HG02588 (cell line): ENCODE measurements around the gene TECPR1.

Experiments used
- ATAC-seq: cut with Tn5 transposase; IDR thresholded peaks from one replicate; pipeline ENCODE4 v1.9.1; 2021; ENCODE audit warnings: mild to moderate bottlenecking, moderate library complexity; ENCODE audit not compliant: unreplicated experiment

The TECPR1 gene

DNA sequence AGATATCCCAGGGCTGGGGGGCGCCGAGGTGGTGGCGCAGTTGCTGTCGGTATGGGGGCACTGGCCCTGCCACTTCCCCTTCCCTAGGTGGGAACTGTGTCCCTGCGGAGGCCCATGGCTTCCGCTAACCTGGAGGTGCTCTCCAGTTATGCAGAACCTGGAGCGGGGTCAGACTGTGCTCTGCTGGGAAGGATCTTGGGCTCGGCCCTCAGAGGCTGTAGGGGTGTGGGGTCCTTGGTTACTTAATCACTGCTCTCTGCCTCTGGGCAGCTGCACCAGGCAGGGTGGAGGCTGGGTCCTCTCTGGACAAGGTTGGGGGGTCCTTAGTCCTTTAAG lies 31.8 kb upstream of the TECPR1 start:
- ATAC-seq, result no peak

DNA sequence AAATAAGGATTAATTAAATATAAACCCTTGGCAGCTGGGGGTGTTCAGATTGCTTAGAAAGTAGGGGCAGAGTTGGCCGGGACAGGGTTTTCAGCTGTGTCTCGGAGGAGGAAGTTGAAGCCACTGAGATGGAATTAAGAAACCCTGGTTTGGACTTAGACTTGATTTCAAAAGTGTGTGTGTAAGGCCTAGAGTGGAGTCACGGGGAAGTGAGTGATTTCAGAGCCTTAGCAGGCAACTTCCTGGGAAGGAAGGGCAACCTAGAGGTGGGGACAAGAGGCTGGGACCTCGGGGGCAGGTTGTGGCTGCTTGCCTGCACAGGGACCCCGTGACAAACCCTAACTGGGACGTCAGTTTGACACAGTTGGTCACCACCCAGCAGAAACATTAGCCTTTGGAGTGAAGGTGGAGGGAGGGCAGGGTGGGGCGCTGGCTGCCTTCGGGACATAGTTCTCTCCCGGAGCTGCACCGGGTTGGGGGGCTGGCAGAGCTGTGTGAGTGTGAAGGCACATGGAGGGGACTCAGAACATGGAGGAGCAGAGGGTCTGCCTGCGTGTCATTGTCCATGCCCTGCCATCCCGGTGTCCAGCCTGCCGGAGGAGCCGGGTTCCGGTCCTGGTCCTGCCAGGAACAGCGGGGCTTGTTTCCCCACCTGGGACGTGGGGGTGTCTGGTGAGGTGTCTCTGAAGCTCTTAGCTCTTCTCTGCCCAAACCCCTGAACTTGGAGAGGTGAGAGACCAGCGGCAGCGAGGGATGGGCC lies 31.3 kb upstream of the TECPR1 start:
- ATAC-seq, result no peak

DNA sequence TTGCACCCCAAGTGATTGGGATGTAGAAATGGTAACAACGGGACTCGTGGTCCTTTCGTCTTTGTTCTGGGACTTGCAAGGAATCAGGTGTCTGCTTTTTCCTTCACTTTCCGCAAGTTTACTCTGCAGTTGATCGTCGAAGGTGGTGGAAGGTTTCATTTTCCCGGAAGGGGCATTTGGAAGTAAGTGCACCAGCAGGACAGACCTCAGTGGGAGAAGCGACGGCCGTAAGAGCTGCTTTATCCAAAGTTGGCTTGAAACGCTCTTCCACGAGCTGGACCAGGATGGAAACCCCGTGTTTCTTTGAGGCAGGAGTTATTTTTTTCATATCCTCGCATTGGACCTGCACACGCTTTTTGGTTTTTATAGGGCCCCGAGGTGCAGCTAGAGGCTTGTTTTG lies 30.7 kb upstream of the TECPR1 start:
- no peak for ATAC-seq

DNA sequence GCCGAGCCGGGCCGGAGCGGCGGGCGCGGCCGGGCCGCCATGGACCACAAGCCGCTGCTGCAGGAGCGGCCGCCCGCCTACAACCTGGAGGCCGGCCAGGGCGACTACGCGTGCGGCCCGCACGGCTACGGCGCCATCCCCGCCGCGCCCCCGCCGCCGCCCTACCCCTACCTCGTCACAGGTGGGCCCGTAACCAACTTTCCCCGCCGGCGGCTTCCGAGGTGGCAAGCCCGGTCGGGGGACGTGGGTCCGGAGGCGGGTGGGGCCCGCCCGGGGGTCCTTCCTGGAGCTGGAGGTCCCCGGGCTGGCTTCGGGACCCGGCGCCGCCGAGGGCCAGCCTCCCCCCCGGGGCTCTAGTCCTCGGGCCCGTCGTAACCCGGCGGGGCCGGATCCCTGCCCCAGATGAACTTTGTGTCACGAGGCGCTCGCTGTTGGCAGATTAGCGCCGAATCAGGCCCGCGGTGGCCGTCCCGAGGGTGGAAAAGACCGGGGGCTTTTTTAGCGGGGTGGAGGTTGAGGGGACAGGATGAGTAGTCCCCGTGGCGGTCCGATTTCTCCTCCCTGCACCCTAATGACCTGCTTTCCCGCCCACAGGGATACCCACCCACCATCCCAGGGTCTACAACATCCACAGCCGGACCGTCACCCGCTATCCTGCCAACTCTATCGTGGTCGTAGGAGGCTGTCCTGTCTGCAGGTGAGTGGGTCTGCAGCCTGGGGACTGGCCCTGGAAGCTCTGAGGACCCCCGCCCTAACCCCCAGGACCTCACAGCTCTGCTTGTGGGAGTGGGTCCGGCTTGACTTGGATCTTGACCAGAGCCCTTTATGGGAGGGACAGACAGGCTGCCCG lies 29.9 kb upstream of the TECPR1 start:
- ATAC-seq, result peak; percentile 31

DNA sequence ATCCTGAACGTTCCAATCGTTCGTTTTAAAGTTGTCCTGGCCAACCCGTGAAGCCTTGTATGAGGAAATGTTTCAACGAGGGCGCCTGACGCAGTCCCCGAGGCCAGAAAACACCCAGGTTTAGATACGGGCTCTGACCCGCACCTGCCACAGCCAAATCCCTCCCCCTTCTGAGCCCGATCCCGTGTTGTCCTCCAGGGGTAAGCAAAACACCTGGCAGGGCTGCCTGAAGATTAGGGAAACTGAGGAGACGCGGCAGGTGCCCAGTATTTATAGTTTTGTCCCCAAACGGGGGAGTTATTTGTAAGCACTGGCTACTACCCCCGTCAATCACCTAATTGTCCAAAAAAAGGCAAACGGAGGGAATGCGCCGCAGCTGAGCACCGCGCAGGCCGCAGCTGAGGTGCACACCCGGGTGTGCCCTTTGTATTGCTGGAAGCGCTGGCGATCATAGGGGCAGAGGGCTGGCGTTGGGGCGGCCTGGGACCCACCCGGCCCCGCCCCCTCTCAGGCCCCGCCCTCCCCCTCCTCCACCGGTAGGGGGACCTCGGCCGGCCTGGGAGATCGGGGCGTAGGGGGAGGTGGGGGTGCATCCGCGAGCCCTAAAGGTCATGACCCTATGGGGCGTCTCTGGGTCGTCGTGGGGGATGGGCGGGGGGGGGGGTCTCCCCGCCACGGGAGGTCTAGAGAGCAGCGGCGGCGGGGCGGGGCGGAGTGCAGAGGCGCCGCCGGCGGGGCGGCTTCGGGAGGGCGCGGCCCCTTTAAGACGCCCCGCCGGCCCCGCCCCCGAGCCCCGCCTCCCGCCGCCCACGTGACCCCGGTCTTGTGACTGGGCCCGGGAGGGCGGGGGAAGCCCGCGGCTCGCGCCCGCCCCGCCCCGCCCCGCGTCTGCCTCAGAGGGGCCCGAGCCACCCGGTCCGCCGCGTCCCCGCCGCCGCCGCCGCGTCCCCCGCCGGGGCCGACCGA lies 29.0 kb upstream of the TECPR1 start, which contains the start of gene BRI3:
TSS of gene BRI3 (plus strand) at position 896 of the 966 bp plus-strand sequence. CDS start 110 bp downstream, outside the sequence.
- peak; percentile 75 for ATAC-seq

DNA sequence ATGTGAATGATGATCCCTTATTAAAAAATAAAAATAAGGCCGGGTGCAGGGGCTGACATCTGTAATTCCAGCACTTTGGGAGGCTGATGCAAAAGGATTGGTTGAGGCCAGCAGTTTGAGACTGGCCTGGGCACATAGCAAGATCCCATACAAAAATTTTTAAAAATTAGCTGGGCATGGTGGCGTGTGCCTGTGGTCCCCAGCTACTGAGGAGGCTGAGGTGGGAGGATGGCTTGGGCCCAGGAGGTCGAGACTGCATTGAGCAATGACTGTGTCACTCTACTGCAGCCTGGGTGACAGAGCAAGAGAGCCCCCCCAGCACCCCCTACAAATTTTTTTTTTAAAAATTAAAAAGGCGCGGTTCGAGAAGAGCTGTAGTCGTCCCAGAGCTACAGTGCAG lies 28.3 kb upstream of the TECPR1 start:
- no peak for ATAC-seq

DNA sequence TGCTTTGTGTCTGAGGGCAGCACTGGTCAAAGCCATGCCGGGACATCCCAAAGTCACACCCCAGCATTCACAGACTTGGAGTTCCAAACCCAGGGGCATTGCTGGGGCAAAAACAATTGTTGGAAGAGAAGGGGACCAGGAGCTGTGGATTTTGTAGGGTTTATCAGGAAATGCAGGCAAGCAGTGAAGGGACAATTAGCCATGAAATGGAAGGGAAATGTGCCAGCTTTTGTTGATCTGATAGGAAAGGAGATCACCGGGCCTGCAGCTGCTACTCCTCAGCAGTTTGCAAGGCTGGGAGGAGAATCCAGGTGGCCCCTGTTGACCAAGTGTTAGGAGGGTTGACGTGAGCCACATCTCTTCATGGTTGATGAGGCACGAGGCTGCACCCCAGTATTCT lies 26.9 kb upstream of the TECPR1 start:
- ATAC-seq, result no peak

DNA sequence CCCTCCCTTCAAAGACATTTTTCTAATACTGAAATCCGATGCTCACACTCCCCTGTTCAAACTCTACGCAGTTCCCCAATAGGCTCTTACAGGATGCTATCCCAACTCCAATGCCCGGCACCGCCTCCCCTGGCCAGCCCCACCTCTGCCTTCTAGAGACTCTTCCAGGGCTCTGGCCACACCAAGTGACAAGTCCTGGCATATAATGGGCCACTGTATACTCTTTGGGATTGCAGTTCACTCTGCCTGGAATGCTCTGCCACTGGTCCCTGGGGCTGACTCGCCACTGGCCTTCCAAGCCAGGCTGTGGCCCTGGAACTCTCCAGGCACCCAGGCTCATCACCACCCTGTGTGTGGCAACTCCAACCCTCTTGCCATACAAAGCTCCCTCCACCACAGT lies 26.4 kb upstream of the TECPR1 start:
- ATAC-seq, result no peak

DNA sequence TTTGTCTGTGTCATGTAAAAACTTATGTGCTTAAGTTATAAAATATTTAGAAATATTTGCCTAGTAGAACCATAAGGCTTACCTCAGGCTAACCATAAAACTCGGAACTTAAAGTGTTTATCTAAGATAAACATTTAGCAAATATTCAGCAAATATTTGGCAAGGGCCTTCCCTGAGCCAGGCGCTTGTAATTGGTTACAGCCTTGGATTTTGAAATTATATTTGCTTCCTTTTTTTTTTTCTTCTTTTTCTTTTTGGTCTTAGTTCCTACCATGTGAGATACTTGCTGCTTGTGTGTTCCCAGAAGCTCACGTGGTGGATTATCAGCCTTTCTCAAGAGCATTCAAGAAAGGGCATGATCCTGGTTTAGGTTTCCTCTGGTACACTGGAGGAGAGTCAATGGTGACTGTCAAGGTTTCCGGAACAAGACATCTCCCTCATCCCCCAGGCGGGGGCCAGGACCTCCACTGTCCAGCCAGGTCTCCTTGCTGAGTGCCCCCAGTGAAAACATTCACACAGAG lies 24.3 kb upstream of the TECPR1 start:
- ATAC-seq, result no peak

DNA sequence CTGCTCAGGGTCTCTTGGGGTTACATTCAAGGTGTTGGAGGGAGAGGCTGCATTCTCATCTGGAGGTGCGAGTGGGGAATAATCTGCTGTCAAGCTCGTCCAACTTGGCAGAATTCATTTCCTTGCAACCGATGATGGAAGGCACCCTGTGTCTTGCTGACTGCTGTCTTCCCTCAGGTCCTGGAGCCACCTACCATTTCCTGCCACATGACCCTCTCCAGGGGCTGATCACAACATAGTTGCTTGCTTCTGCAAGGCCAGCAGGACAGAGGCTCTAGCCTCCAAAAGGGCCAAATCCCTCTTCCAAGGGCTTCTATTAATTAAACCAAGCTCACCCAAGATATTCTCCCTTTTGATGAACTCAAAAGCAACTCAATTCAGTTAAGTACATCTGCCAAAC lies 15.3 kb upstream of the TECPR1 start:
- no peak for ATAC-seq

DNA sequence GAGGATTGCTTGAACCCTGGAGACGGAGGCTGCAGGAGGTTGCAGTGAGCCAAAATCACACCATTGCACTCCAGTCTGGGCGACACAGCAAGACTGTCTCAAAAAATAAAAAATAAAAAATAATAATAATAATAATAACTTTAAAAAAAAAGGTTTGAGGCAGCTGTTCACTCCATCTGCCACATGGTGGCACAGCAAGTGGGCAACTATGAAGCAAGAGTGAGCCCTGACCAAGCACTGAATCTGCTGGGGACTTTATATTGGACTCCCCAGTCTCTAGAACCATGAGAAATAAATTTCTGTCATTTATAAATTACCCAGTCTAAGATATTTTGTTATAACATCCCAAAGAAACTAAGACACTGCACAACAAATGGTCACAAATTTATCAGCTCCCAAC lies 14.8 kb upstream of the TECPR1 start:
- no peak for ATAC-seq

DNA sequence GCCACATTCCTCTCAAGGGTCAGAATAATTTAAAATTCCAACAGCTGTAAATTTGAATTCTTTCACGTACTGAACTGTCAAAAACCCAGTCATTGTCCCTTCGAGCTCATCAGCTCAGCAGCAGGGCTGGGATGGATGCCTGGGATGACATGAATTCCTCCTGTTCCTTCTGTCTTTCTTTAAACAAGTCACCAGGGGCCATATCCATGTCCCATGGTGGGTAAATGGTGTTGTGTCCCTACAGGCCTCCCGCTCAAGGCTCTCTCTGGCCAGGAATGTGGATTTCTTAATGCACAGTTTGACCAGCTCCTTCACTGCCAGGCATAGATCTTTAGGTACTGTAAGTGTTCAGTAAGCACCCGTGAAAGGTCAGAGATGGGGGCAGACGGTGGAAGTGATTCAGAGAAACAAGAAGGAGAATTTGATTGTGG lies 13.8 kb upstream of the TECPR1 start:
- no peak for ATAC-seq

DNA sequence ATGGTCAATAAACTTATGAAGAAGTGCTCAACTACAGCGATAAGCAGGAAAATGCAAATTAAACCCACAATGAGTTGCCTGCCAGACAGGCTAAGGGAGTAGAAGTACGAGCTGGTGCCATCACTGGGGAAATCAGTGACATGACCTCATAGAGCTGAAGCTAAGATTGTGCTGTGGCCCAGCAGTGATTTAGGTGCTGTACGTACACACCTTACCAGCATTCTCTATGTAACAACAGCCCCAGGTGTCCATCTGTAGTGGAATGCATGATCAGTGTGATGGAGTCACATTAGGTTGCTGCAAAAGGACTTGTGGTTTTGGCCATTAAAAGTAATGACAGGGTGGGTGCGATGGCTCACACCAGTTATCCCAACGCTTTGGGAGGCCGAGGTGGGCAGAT lies 5.7 kb upstream of the TECPR1 start:
- ATAC-seq, result no peak

DNA sequence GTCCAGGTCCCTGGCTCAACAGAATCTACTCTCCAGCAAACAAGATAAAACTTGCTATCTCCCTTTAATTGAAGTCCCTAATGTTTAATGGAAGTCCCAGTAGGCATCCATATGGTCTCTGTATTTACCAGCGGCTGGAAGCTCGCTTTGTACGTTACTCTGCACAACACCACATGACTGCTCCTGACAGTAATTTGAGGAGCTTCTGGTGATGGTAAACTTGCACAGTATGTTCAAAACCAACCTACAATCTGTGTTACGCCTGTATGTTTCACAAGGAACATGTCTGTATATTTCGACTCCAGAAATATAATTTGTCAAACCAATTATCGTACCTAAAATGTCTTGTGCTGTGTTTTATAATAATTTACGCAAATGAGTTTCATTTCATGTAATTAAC lies 4.4 kb upstream of the TECPR1 start:
- ATAC-seq, result no peak

DNA sequence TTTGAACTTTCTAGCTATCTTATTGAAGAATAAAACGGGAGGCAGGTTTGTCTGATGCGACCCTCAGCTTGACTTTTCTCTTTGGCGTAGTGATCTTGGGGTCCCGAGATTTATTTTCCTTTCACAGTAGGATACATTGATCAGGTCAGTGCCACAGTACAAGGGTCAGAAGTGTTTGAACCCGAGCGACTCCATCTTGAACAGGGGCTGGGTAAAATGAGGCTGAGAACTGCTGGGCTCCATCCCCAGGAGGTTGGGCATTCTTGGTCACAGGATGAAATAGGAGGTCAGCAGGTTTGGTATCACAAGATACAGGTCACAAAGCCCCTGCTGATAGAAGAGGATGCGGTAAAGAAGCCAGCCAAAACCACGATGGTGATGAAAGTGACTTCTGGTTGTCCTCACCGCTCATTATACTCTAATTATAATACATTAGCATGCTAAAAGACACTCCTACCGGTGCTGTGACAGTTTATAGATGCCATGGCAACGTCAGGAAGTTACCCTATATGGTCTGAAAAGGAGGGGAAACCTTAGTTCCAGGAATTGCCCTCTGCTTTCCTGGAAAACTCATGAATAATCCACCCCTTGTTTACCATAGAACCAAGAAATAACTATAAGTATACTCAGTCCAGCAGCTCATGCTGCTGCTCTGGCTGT lies 3.0 kb upstream of the TECPR1 start:
- no peak for ATAC-seq

DNA sequence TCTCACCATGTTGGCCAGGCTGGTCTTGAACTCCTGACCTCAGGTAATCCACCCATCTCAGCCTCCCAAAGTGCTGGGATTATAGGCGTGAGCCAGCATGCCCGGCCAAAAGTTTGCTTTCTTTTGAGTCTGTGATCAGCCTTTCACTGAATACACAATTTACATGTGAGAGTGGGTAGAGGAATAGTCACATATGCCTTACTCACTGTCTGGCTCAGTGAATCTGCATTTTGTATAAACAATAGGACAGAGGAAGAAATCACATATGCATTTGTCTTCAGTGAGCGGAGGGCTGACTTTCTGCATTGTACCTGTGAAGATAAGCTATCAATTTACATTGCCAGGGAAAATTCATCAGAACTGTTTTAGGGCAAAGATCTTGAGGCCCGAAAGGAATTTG lies 2.5 kb upstream of the TECPR1 start:
- no peak for ATAC-seq

DNA sequence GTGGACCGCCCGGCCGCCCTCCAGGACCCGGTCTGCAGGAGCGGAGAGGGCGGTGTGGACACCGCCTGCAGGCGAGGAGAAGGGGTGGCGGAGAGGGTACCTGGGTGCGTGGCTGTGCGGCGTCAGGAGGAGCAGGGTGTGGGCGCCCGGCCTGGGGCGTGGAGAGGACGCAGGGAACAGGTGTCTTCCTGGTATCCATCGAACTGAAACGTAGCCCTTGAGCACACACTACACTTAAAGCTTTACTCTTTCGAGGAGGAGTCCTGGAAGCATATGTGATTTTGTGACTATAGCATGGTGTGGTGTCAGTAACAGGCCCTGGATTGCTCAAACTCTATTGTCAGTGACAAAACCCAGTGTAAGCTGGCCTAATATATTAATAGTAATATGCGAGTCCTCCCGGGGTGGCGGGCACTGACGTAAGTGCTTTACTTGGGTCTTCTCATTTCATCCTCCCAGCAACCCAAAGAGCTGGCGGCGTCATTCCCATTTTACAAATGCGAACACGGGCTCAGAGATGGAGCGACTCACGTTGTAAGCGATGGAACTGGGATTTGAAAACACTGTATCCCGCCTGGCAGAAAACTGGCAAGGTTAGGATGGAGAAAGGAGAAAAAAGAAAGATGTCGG lies 508 bp upstream of the TECPR1 start:
- no peak for ATAC-seq

DNA sequence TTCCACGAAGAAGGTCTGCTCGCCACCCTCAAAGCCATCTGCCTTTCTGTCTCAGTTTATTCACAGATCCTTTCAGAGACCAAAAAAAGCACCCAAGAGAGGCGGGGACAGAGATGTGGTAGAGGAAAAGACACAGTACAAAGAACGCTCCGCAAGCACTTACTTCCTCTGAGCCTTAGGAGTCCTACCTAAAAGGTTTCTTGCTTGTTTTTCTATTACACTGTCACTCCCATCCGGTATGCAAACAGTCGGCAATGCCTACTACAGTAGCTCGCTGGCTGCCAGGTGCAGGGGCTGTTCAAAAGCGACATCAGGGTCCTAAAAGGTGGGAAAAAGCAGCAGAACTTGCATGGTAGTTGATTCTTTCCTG lies 816 bp downstream of the TECPR1 start:
- ATAC-seq, result peak; percentile 30

DNA sequence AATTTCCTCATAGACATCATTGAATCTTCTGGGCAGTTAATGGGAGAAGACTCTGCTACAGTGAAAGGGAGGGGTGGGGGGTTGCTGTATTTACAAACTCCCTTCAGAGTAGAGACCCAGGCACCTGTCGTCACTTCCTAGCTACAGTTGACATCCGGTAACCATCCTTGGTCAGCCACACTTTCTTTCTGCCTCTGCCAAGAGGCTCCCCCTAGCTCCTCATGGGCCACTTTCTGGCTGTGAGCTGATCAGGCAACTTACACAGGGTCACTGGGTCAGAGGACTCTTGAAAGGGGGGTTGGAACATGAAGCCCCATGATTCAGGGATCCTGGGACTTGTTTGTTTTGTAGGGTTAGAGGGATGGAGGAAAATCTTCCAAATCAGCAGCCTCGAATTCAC lies 1.2 kb downstream of the TECPR1 start:
- no peak for ATAC-seq

DNA sequence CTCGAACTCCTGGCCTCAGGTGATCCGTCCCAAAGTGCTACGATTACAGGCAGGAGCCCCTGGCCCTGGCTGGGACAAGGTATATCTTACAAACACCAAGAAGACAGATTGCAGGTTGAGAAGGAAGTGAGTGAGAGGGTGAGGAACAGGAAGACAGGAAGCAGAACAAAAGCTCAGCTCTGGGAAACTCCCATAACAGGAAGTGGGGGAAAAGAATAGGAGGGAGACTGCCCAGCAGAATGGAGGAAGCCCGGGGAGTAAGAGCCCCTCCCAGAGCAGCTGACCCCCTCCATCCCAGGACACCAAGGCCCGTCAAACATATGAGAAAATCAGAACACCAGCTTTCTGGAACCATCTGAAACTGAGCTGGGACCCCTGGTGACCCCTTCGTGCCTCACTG lies 2.9 kb downstream of the TECPR1 start:
- ATAC-seq, result no peak
